Renal cortical epithelial cell (primary cell): ENCODE measurements around the gene STC2. TPM values are rescaled to one million over a fixed set of nuclear protein-coding genes. Genes with fewer than 3 reads are reported as not detected.
"Not testable (repeated sequence)": the region's sequence is repeated elsewhere in the genome, so short reads cannot be mapped to it uniquely, and the experiment has no call there.

Source experiments
- DNase-seq: peaks from one replicate; pipeline ENCODE4 v3.0.0-alpha.2; 2011; ENCODE audit warnings: low read depth
- total RNA-seq: library from RNA; depleted of rRNA; stranded (reverse); fragments of >200 nt; gene quantifications from 2 replicates; pipeline ENCODE4 v1.2.3, GENCODE V29; 2014

The STC2 gene, protein sequence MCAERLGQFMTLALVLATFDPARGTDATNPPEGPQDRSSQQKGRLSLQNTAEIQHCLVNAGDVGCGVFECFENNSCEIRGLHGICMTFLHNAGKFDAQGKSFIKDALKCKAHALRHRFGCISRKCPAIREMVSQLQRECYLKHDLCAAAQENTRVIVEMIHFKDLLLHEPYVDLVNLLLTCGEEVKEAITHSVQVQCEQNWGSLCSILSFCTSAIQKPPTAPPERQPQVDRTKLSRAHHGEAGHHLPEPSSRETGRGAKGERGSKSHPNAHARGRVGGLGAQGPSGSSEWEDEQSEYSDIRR
- total RNA-seq: 15.1 and 41.0 TPM in 2 replicates

DNA sequence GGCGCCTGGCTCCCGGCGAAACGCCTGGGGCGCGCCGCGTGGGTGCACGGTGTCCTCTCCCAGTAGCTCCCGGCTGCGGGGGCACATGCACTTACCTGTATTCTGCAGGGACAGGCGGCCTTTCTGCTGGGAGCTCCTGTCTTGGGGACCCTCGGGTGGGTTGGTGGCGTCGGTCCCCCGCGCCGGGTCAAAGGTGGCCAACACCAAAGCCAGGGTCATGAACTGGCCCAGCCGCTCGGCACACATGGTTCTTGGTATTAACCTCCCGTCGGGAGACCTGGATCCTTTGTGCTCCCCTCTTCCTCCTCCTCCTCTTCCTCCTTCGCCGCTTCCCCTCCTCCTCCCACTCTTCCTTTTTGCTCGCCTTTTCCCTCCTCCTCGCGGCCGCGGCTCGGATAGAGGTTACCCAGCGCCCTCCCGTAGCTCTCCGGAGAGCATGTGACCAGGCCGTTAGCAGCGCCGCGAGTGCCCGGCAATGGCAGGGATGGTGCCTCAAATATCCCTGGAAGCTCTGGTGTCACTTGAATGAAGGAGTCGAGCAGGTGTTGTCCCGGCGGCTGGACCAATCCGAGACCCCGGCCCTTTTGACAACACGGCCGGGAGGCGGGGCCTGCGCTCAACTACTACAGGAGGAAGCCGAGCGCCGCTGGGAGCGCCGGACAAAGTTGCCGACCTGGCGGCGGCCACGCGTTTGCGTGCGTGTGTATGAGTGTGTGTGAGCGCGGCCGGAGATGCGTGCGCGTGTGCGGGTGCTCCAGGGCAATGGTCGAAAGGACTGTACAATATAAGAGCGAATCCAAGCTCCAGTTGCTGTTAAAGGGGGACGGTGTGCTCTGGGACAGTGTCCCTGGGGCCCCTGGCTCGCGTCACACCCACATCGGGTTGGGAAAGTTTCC, at the start of gene STC2:
STC2 (minus strand) TSS at position 467 of the 896 bp plus-strand sequence; CDS start at position 246, 221 bp downstream.
- peak; percentile 63 for DNase-seq

DNA sequence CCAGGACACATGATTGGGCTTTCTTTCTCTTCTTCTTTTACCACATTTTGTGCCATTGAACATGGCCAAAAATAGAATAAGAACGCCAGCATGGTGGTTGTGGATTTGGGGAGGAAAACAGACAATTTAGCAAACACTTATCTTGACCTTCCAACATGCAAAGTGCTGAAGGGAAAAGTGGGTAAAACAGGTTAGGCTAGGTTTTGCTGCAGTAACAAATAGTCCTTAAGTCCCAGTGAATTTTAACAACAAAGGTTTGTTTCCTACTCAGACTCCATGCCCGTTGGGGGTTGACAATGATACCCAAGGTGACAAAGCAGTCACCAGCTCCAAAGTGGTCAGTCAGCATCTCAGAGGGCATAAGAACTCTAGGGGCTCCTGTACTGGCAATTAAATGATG, 43.2 kb upstream of the STC2 start:
- no peak for DNase-seq

DNA sequence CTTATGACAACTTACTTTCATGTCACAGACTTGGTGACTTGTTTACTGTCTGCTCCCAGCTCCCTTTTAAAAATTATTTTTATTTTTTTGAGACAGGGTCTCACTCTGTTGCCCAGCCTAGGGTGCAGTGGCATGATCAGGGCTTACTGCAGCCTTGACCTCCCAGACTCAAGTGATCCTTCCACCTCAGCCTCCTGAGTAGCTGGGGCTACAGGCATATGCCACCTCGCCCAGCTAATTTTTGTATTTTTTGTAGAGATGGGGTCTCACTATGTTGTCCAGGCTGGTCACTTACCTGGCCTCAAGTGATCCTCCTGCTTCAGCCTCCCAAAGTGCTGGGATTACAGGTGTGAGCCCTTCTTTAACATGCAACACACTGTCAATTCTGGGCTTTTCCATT, 35.2 kb upstream of the STC2 start:
- DNase-seq: not testable (repeated sequence)

DNA sequence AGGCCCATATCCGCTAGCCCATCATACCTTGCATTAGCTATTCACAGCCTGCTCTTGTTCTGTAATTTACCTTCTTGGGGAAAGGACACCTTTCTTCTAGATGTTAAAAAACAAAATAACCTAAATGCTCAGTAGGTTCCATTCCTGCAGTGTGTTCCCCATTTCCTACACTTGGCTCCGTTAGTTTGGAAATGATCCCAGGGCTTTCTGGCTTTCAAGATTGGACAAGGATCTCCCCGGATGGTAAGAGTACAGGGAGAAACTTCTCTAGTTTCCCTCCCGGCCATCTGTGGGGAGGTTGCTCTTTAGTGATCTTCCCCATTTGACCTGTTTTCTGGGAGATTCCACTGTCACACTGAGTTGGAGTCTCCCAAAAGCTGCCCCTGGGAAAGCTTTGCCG, 27.3 kb upstream of the STC2 start:
- no peak for DNase-seq

DNA sequence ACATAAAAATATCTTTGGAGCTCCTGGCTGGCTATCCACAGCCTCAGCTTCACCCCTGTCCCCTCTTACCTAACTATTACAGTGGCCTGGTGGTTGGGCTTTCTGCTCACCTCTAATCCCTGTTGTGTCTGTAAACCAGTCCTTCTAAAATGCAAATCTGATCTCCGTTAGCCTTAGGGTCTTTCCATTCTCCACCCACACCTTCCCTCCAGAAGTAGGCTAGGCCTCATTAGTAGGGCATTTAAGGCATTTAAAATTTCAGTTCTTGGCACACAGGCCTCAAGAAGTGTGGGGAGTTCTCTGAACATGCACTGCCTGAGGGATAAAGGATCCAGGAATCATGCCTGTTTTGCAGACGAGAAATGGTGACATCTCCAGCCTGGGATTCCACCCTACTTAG, 26.4 kb upstream of the STC2 start:
- no peak for DNase-seq

DNA sequence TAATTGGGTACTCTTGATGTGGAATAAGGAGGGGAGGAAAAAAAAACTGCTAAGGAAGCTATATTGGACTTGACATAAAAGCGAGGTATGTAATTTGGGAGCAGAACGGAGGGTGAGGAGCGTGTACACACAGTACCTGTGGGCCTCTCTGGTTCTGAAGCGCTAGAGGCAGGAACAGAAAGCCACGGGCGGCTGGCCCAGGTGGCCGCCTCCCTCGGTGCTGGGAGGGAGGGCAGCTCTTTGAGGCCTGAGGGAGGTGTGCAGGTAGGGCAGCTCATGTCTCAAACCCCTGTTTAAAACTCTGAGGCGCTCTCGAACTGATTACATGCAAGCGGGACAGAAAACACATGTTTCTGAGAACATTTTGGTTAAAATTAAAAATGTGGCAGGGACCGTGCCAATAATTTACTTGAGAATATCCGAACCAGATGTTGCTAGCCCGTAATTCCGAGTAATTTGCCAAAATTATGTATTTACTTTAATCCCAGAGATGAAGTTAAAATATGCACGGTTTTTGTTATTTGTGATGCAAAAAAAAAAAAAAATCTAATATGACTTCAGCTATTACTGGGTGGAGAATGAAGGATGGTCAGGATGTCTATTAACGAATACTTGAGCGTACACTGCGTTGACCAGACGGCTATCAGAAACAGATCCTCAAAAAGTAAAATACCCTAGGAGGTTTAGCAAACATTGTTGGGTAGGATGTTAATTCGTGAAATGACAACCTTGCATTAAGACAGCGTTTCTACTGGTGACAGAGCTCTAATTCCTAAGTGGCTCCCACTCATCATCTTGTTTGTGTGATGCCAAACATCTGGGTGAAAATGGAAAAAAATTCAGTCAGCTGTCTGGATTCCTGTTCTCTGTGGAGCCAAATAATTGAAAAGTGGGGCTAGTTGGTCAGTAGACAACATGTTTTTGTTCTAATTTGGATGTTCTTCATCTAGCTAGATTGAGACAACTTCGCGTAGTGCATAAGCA, 24.4 kb upstream of the STC2 start:
- DNase-seq: no peak

DNA sequence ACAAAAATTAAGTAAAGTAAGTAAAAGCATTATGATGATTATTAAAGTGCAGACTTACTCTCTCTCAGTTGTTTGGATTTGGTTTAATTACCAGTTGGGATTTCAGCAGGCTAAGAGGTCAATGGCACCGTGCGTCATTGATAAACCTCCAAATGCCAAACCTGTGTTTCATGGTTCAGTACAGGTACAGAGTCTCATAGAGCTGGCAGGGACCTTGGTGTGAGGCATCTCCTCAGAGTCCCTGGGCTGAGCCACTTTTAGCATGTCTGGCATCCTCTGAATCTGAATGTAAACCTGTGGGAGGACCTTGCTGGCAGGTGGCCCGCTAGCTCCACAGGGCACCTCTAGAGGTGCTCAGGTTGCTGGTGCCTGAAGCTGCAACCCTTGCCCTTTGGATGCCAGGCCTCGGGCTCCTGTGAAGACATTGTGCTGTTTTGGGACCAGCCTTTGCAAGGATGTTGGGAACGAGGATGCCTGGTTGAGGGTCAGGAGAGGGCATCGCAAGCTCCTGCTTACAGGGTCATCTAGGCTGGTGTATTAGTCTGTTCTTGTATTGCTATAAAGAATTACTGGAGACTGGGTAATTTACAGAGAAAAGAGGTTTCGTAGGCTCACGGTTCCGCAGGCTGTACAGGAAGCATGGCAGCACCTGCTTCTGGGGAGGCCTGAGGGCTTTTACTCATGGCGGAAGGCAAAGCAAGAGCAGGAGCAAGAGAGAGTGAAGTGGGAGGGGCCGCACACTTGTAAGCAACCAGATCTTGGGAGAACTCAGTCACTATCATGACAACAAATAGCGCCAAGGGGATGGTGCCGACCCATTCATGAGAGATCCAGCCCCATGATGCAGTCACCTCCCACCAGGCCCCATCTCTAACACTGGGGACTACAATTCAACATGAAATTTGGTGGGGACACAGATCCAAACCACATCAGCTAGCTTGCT, 14.9 kb upstream of the STC2 start:
- no peak for DNase-seq

DNA sequence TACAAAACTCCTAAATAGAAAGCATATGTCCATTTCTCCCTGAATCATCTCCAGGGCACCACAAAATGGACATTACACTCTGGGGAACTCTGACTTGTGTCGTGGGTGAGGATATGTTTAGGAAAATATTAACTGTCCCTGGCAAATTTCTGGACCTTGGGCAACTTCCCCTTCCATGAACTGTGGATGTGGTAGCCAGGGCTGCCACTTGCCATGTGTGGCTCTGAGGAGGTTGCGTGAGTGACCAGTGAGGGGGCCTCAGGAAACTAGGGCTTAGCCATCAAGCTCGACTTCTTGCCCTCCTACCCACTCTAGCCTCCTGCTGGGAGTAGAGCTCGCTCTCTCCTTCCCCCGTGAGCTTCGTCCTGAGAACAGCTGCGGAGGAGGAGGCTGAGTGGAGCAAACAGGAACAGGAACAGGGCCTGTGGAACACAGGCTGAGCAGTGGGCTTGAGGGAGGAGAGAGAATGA, 13.8 kb upstream of the STC2 start:
- no peak for DNase-seq

DNA sequence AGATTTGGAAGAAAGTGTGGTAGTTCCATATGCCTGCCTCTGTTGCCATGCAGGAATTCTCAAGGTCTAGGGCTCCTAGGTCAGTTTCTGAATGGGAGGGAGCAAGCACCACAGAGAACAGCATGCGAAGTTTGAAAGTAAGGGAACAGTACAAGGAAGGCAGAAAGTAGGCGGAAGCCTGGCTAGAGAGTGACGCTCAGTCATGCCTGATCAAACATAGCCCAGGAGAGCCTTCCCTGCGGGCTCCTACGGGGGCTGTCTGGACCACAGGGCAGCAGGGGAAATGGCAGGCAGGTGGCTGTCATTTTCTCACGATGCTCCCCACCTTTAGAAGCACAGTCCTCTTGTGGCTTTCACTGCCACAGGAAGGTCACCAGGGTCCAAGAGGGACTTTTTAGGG, 12.8 kb upstream of the STC2 start:
- no peak for DNase-seq

DNA sequence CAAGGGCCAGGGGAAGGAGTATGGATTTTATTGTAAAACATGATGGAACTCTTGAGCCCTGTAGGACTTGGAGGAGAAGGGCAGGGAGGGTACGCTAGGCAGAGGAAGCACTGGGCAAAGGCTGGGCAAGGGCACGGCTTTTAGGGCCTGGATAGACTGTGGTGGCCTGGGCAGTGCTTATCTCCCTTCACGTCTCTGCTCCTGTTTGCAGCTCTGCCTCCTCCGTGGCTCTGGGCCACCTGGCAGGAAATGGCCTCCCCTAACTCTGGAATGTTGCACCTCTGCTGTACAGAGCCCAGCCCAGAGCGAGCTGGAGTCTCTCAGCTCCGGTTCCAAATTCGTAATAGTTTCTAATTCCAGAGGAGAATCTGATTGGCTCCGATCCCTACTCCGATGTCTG, 12.2 kb upstream of the STC2 start:
- DNase-seq: no peak

DNA sequence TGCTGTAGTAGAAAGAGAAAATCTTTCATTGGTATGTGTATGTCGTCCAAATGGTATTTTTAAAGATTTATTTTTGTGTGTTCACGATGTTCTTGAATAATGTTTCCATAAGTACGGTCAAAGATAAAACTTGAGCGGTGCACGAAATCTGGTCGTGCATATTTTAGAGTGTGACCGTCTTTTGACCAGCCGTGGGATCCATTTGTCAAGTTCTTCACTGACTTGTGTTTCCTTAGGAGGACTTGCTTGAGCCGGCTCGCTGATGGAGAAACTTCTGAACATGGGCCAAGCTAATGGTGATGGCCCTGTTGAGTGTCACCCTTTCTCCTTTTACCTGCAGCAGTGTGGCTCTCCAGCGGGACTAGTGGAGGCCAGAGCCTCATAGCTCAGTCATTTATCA, 11.1 kb upstream of the STC2 start:
- DNase-seq: no peak

DNA sequence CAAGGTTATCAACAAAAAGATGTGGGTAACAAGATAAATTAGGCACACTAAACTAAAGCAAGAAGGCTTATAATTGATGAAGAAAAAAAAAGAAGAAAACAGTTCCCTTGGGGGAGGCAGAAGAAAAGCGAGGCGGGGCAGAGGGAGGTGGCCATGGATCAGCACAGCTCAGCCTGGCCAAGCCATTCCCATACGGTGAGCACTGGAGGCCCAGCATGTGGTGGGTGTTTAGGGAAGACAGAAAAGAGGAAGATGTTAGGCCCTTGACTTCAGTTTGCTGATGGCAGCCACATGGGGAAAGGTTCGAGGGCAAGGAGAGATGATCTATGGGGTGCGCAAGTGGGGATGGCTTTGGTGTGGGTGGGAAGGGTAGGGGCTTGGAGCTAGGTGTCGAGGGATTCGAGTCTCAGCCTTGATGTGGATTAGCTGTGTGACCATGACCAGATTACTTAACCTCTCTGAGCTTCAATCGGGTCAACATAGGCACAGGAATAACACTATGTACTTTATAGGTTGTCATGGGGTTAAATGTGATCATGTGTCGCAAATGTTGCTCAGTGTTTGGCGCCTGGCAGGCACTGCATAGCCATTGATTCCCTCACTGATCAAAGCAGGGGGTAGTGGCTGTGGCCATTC, 10.3 kb upstream of the STC2 start:
- no peak for DNase-seq

DNA sequence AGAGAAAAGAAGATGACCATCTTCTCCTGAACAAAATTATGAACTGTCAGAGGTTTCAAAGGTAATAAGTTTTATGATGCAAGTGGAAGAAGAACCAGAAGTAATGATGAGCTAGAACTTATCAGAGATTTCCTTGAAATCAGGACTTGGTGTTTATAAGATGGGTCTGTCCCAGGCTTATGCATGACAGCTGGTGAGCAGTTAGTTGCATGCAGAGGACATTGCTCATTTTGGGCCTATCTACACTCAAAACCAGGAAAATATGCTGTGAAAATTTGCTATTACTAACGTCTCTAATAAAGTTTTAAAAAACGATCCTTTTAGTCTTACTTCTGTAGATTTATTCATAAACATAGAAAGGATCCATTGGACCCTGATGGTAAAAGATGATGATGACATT, 6.6 kb upstream of the STC2 start:
- no peak for DNase-seq

DNA sequence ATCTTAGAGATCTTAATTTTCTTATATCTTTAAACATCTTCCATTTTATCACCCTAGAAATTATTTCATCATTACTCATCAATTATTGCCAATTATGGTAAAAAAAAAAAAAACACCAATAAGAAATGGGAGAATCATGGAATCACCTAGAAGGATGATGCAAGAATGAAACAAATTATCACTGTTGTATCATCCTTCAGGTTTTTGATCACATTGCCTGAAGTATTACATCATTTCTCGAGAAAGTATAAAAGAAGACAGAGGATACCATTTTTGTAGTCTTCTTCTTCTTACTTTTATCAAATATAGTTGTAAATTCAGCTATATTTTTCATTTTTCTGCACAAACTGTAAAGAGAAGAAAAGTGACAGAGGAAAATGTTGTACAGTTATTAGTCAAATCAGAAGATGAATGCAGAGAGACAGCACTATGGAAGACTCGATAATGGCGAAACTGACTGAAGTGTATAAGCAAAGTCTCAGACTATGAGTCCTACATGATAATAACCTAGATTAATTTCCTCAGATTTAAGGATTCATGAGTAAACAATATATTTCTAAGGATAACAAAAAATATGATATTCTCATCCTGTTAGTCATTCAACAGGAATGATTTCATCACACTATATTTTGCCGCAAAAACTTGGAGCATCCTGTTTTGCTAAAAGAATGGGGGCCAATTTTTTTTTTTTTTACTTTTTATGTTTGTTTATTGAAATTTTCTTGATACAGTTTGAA, 5.9 kb upstream of the STC2 start:
- DNase-seq: no peak

DNA sequence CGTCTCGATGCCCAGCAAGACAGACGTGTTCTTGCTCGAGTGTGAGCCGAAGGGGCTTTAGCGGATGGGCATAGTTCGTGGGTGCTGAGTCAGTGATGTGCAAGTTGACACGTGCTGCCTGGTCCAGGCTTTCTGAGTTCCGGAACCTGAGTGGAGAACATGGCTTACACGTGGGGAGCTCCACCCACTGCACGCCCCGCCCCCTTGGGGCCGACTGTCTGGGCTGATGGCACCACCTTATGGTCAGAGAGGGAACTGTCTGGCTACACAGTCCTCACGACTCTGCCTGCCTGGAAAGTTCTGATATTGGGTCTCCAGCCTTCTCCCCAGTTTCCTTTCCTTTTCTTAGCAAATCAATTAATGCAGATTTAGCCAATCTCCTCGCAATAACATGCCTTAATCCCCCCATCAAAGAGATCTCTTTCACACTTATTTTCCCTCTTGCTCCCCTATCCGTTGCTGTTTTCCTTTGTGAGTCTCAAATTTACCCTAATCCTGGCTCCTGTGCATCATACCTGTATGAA, 3.8 kb upstream of the STC2 start:
- DNase-seq: peak; percentile 61

DNA sequence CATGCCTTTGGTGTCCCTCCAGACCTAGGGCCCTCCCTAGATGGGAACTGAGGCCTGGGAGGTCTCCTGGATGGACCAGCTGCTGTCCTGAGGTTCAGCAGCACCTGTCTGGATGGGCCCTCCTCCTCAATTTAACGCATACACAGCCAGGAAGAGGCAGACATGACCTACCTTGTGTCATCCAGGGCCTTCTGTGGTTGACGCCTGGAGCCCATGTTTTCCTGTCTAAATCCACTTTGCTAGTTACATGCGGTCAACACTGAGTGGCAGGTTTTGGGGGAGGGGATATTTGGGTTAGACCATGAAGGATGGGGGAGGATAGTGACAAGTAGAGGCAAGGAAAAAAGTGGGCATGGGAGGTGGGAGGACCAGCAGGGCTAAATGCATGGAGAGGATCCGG, 3.1 kb upstream of the STC2 start:
- no peak for DNase-seq

DNA sequence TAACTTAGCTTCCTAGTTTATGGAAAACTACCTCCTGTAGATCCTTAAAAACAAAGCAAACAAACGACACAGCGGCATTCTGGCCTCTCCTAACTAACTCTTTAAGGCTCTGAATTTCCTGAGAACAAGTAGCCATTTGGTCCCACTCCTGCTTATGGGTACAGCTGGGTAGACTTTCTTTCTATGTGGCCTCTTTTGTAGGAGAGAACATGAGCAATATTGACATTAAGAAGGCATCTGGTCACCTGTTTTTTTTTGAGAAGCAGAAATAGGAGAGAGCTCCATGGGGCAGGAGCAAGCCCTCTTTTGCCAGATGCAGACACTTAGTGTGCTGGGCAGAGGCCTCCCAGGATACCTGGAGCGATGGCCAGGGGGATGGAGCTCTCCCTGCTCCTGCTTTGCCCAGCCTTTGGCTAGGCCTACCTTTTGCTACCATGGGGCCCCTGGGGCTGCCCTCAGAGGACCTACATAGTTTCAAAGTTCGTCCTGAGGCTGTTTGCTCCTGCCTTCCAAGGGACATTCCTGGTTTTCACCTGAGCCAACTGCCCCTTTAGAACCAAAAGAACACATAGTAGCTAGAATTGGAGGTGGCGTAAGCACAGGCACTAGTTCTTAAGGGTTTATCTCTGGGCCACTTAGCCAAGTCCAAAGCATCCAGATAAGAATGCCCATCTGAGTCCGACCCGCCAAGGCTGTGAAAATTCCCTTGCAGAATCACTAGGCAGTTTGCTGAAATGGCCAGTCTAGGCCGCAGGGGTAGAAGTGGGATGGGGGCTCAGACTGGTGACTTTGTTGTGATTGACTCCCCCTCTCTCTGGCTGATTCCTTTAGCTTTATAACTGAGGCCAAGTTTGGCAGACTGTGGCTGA, 2.4 kb upstream of the STC2 start:
- no peak for DNase-seq
